Lower lobe of right lung (tissue), 2 donors: ENCODE measurements around the gene C6orf52. TPM values are rescaled to one million over a fixed set of nuclear protein-coding genes. Genes with fewer than 3 reads are reported as not detected.
"Not testable (repeated sequence)": the region's sequence is repeated elsewhere in the genome, so short reads cannot be mapped to it uniquely, and the experiment has no call there.

ENCODE experiments used
- ATAC-seq, 2 donors: fragments of 200-7000 bp; cut with Tn5 transposase; one replicate each; pipeline ENCODE4 v1.9.1; 2020 to 2022; ENCODE audit warnings: mild to moderate bottlenecking in 2 of 2, moderate library complexity in 2 of 2
- DNase-seq: peaks from one replicate; pipeline ENCODE4 v3.0.0-alpha.2; 2020
- H3K27ac ChIP-seq: fragments of 200-600 bp; one replicate; pipeline ENCODE4 v1.8.0; 2022
- H3K27me3 ChIP-seq: fragments of 200-600 bp; one replicate; pipeline ENCODE4 v1.8.0; 2022; ENCODE audit warnings: low read depth
- H3K36me3 ChIP-seq: fragments of 200-600 bp; one replicate; pipeline ENCODE4 v1.8.0; 2022; ENCODE audit warnings: mild to moderate bottlenecking
- H3K4me1 ChIP-seq: fragments of 200-600 bp; one replicate; pipeline ENCODE4 v1.8.0; 2022
- H3K4me3 ChIP-seq: fragments of 200-600 bp; one replicate; pipeline ENCODE4 v1.8.0; 2022; ENCODE audit warnings: mild to moderate bottlenecking
- H3K9me3 ChIP-seq: fragments of 200-600 bp; one replicate; pipeline ENCODE4 v1.8.0; 2022
- CTCF ChIP-seq: fragments of 200-600 bp; IDR thresholded peaks from one replicate; pipeline ENCODE4 v1.8.0; 2022; ENCODE audit warnings: antibody characterized with exemption, mild to moderate bottlenecking
- intact Hi-C: fragments of 100-400 bp; cut with DNase I; formaldehyde crosslinking; loops from one replicate; pipeline ENCODE4 v1.11.0; 2022
- long read RNA-seq: library from polyadenylated mRNA; unstranded; transcript quantifications from one replicate; pipeline ENCODE4 v2.0.0, GENCODE V29; 2021
- total RNA-seq: library from RNA; stranded (reverse); fragmentation: NEBNext Ultra II Directional; extraction: Animal tissue kit (Norgen Biotek cat#: 25700); gene quantifications from one replicate; pipeline ENCODE4 v1.2.1, GENCODE V29; 2021
- donor health status: DM: no; HTN: yes; CAD: no; lungs with severe emphysema.

C6orf52 gene
- total RNA-seq: 1.3 TPM
- long read RNA-seq: 0 reads

GRCh38 chr6:10694302-10695085, at the start of gene C6orf52, which contains the start of gene PAK1IP1:
Gene C6orf52, minus strand, starts transcription at chr6:10694616. Its CDS starts 7,066 bp downstream, at chr6:10687550.
Gene PAK1IP1, plus strand, starts transcription at chr6:10694972. Its CDS starts 14 bp downstream, at chr6:10694986.
- peak within 1 kb of the TSS; percentile 98 for H3K27ac ChIP-seq
- H3K36me3 ChIP-seq: peaks cover 23% of the 10 kb centered on the region
- ATAC-seq: peak; percentile 99 to 100
- H3K27me3 ChIP-seq: no peaks in the 10 kb centered on the region
- peak within 1 kb of the TSS; percentile 86 for H3K4me3 ChIP-seq
- H3K4me1 ChIP-seq: peaks cover 28% of the 10 kb centered on the region
- DNase-seq: peak; percentile 96
- TF ChIP-seq CTCF: no peak
- intact Hi-C loops: no loop called here
- H3K9me3 ChIP-seq: no peaks in the 10 kb centered on the region

- intact Hi-C loops: no loop called here
- Histone ChIP-seq H3K4me1 (peaks cover 10% of the 10 kb centered on the region), H3K9me3 (no peaks in the 10 kb centered on the region), H3K36me3 (peaks cover 9% of the 10 kb centered on the region), H3K4me3 (no peak overlapping the region), H3K27me3 (no peaks in the 10 kb centered on the region), H3K27ac (no peak overlapping the region)
- no peak for DNase-seq
- TF ChIP-seq CTCF: no peak
- no peak for ATAC-seq
These were observed 49.1 kb upstream of the C6orf52 start for GRCh38 chr6:10743515-10743914.

GRCh38 chr6:10742251-10742650, 47.8 kb upstream of the C6orf52 start:
- no peaks in the 10 kb centered on the region for H3K27me3 ChIP-seq
- no peaks in the 10 kb centered on the region for H3K9me3 ChIP-seq
- H3K36me3 ChIP-seq: peaks cover 9% of the 10 kb centered on the region
- DNase-seq: no peak
- no peak overlapping the region for H3K4me3 ChIP-seq
- ATAC-seq: no peak
- no peak overlapping the region for H3K27ac ChIP-seq
- intact Hi-C loops: no loop called here
- TF ChIP-seq CTCF: no peak
- H3K4me1 ChIP-seq: peaks cover 7% of the 10 kb centered on the region

GRCh38 chr6:10741643-10742042, 47.2 kb upstream of the C6orf52 start:
- H3K9me3 ChIP-seq, H3K36me3 ChIP-seq, H3K27me3 ChIP-seq, ATAC-seq, H3K27ac ChIP-seq, H3K4me3 ChIP-seq, intact Hi-C loops, H3K4me1 ChIP-seq, DNase-seq: not testable (repeated sequence)

GRCh38 chr6:10740061-10740460, 45.6 kb upstream of the C6orf52 start:
- Histone ChIP-seq H3K36me3 (peaks cover 9% of the 10 kb centered on the region), H3K27ac (no peak overlapping the region), H3K27me3 (no peaks in the 10 kb centered on the region), H3K4me1 (no peaks in the 10 kb centered on the region), H3K9me3 (no peaks in the 10 kb centered on the region), H3K4me3 (no peak overlapping the region)
- TF ChIP-seq CTCF: no peak
- DNase-seq (no peak), ATAC-seq (no peak)
- intact Hi-C loops: no loop called here

GRCh38 chr6:10736731-10737130, 42.3 kb upstream of the C6orf52 start:
- no peaks in the 10 kb centered on the region for H3K9me3 ChIP-seq
- no peak overlapping the region for H3K27ac ChIP-seq
- no peak overlapping the region for H3K4me3 ChIP-seq
- TF ChIP-seq CTCF: no peak
- no peak for DNase-seq
- no peaks in the 10 kb centered on the region for H3K27me3 ChIP-seq
- no peaks in the 10 kb centered on the region for H3K4me1 ChIP-seq
- peaks cover 15% of the 10 kb centered on the region for H3K36me3 ChIP-seq
- intact Hi-C loops: no loop called here
- no peak for ATAC-seq
